DLD1 (cell line): ENCODE results near the gene NSUN7.

Source experiments
- in situ Hi-C: cut with HindIII; loops from 2 replicates; pipeline ENCODE4 v1.10.0; 2017; ENCODE audit warnings: low sequenced_read_pairs

NSUN7 gene

GRCh38 chr4:40845154-40845835 is 95.5 kb downstream of the NSUN7 start:
- in situ Hi-C loops: no loop called here

- in situ Hi-C loops: no loop called here
These were observed 96.8 kb downstream of the NSUN7 start for GRCh38 chr4:40846532-40846931.

- in situ Hi-C loops: no loop called here
These were observed 98.5 kb downstream of the NSUN7 start for GRCh38 chr4:40848251-40848650.

GRCh38 chr4:40848940-40849339 is 99.2 kb downstream of the NSUN7 start:
- in situ Hi-C loops: no loop called here

GRCh38 chr4:40850496-40850895 is 100.7 kb downstream of the NSUN7 start:
- in situ Hi-C loops: no loop called here

DNA sequence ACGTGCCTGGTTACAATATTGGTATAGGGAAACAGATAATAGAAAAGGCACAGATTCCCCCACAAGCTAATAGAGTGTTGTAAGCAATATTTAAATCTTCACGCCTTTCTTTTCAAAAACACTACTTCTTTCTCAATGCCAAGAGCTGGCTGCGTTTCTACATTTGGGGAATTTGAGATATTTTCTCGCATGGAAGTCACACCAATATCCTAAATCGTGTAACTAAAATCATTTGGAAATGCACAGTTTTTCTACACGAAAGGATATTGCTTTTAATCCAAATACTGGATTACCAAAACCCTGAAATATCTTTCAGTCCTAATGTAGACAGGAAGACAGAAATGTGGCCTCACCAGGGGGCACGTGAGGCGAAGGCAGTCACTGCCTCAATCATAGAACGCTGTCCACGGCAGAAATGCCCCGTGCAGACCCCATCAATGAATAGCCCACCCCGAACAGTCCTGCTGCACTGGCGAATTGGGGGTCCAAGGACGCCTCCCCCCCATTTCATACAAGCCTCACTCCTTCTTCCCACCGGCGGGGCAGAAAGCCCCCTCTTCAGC is 106.6 kb downstream of the NSUN7 start:
- in situ Hi-C loops: no loop called here

DNA sequence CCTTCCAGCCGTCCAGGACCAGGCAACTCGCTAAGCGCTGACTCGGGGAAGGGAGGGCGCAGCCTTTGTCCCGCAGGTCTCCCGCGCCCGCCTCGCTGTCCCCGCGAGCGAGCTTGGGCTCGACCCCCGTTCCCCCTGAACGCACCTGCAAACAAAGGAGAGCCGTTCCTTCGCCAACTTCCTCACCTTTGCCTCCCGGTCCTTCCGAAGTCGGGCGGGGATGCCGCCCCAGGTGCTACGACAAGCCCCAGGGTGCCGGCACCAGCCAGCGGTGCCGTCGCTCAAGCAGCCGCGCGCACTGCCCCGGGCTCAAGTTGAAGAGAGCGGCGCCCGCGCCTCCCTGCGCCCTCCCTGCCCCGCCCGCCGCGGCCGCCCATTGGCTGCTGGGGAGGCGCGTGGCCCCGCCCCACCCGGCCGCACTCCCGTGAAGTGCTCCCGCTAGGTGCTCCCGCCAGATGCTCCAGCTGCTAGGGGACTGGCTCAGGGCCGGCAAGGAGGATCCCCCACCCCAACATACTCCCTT is 107.1 kb downstream of the NSUN7 start:
- in situ Hi-C loops: no loop called here

GRCh38 chr4:40857956-40858355 is 108.2 kb downstream of the NSUN7 start:
- in situ Hi-C loops: no loop called here

DNA sequence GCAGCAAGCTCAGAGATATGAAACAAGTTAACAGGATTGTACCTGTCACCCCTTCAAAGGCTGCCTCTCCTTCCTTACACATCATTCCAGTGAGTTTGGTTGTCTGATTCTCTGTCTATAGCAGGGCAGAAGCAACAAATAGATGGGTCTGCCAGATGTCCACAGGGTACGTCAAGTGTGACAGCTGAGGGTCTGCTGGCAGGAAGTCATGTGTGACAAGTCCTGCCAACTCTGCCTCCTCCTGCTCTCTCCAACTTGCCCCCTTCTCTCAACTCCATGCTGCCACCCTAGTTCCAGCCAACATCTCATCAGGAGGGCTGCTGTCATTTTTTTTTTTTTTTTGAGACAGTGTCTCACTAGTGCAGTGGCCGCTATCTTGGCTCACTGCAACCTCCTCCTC is 109.2 kb downstream of the NSUN7 start:
- in situ Hi-C loops: no loop called here
